ENCODE measurements around the gene IQGAP1. TPM values are rescaled to one million over a fixed set of nuclear protein-coding genes. Genes with fewer than 3 reads are reported as not detected.
"Not testable (repeated sequence)": the region's sequence is repeated elsewhere in the genome, so short reads cannot be mapped to it uniquely, and the experiment has no call there.

The IQGAP1 gene
- total RNA-seq, 3 donors from 2014 or later (not counting 1 experiment from before 2014, with no cell fraction given), result 431 to 493 (median 446) TPM

GRCh38 chr15:90523373-90523772 lies 135.3 kb downstream of the IQGAP1 start:
- DNase-seq (no peak), ATAC-seq (no peak)
- Histone ChIP-seq H3K36me3 (ENCODE audit: control insufficient read depth, insufficient read depth, low read length) (no peaks in the 10 kb centered on the region), H3K4me1 (ENCODE audit: control insufficient read depth, insufficient read depth, low read length) (peaks cover 3% of the 10 kb centered on the region), H3K4me3 (ENCODE audit: low read length) (no peak overlapping the region), H3K27ac (ENCODE audit: low read length) (no peak overlapping the region), H3K9me3 (ENCODE audit: control insufficient read depth, insufficient read depth, low read length) (no peaks in the 10 kb centered on the region), H3K27me3 (ENCODE audit: control insufficient read depth, insufficient read depth, low read length) (no peaks in the 10 kb centered on the region)
- no peaks in the 10 kb centered on the region for H3K36me3 Mint-ChIP-seq
- peaks cover 5% of the 10 kb centered on the region in 2 donors for H3K4me1 Mint-ChIP-seq
- H3K9me3 Mint-ChIP-seq, result no peaks in the 10 kb centered on the region
- H3K27ac Mint-ChIP-seq, result no peak overlapping the region
- intact Hi-C loops (cut with micrococcal nuclease), result no loop called here
- TF ChIP-seq CTCF (IDR thresholded peaks at IDR 0.05), result no peak
- H3K4me3 Mint-ChIP-seq, result no peak overlapping the region
- H3K27me3 Mint-ChIP-seq (ENCODE audit: low read depth in 2 of 2), result no peaks in the 10 kb centered on the region
- 96% methylated on average over 3 of the region's 3 CpGs for whole genome bisulfite sequencing (ENCODE audit: insufficient coverage)

GRCh38 chr15:90524018-90524803 lies 136.2 kb downstream of the IQGAP1 start:
- H3K9me3 ChIP-seq (ENCODE audit: control insufficient read depth, insufficient read depth, low read length); H3K4me1 ChIP-seq (ENCODE audit: control insufficient read depth, insufficient read depth, low read length); H3K36me3 ChIP-seq (ENCODE audit: control insufficient read depth, insufficient read depth, low read length); H3K27ac Mint-ChIP-seq; intact Hi-C loops (cut with micrococcal nuclease); H3K9me3 Mint-ChIP-seq; H3K27ac ChIP-seq (ENCODE audit: low read length); H3K36me3 Mint-ChIP-seq; H3K4me1 Mint-ChIP-seq; H3K27me3 Mint-ChIP-seq (ENCODE audit: low read depth in 2 of 2); H3K4me3 ChIP-seq (ENCODE audit: low read length); DNase-seq; H3K4me3 Mint-ChIP-seq; H3K27me3 ChIP-seq (ENCODE audit: control insufficient read depth, insufficient read depth, low read length): not testable (repeated sequence)
- WGBS (ENCODE audit: insufficient coverage), result 76% methylated on average over 5 of the region's 6 CpGs
- ATAC-seq, result peak in 1 of 3 donors; percentile 30

- 85% methylated on average over 7 of the region's 15 CpGs for WGBS (ENCODE audit: insufficient coverage)
- Mint-ChIP-seq H3K27me3 (ENCODE audit: low read depth in 2 of 2) (no peaks in the 10 kb centered on the region), H3K9me3 (no peaks in the 10 kb centered on the region), H3K36me3 (no peaks in the 10 kb centered on the region), H3K4me1 (peaks cover 39 to 44% of the 10 kb centered on the region in 2 donors), H3K27ac (peak overlapping the region; percentile 87 to 93), H3K4me3 (peak overlapping the region; percentile 92)
- H3K27me3 ChIP-seq (ENCODE audit: control insufficient read depth, insufficient read depth, low read length), result no peaks in the 10 kb centered on the region
- H3K4me1 ChIP-seq (ENCODE audit: control insufficient read depth, insufficient read depth, low read length), result peaks cover 21% of the 10 kb centered on the region
- no peaks in the 10 kb centered on the region for H3K9me3 ChIP-seq (ENCODE audit: control insufficient read depth, insufficient read depth, low read length)
- ATAC-seq (no peak), DNase-seq (no peak)
- H3K4me3 ChIP-seq (ENCODE audit: low read length), result peak overlapping the region; percentile 75
- TF ChIP-seq CTCF (IDR thresholded peaks at IDR 0.05), result no peak
- no peaks in the 10 kb centered on the region for H3K36me3 ChIP-seq (ENCODE audit: control insufficient read depth, insufficient read depth, low read length)
- intact Hi-C loops (cut with micrococcal nuclease), result no loop called here
- peak overlapping the region; percentile 75 for H3K27ac ChIP-seq (ENCODE audit: low read length)
Measured at GRCh38 chr15:90529011-90529370, 140.9 kb downstream of the IQGAP1 start.

GRCh38 chr15:90529371-90530249 lies 141.6 kb downstream of the IQGAP1 start, which contains the start of gene CRTC3:
CRTC3 (plus strand) TSS chr15:90529923; CDS start chr15:90530072, 149 bp downstream.
- Mint-ChIP-seq H3K27me3 (ENCODE audit: low read depth in 2 of 2) (no peaks in the 10 kb centered on the region), H3K9me3 (no peaks in the 10 kb centered on the region), H3K4me1 (peaks cover 41 to 46% of the 10 kb centered on the region in 2 donors), H3K36me3 (no peaks in the 10 kb centered on the region), H3K27ac (peak within 1 kb of the TSS; percentile 87 to 93), H3K4me3 (peak within 1 kb of the TSS; percentile 98)
- Histone ChIP-seq H3K4me1 (ENCODE audit: control insufficient read depth, insufficient read depth, low read length) (peaks cover 21% of the 10 kb centered on the region), H3K27me3 (ENCODE audit: control insufficient read depth, insufficient read depth, low read length) (no peaks in the 10 kb centered on the region), H3K36me3 (ENCODE audit: control insufficient read depth, insufficient read depth, low read length) (no peaks in the 10 kb centered on the region), H3K4me3 (ENCODE audit: low read length) (peak within 1 kb of the TSS; percentile 75), H3K27ac (ENCODE audit: low read length) (peak within 1 kb of the TSS; percentile 75), H3K9me3 (ENCODE audit: control insufficient read depth, insufficient read depth, low read length) (no peaks in the 10 kb centered on the region)
- DNase-seq (peak; percentile 57 to 80), ATAC-seq (peak; percentile 82 to 87 (median 82))
- no peak for TF ChIP-seq CTCF (IDR thresholded peaks at IDR 0.05)
- intact Hi-C loops (cut with micrococcal nuclease), result loop anchor here (2.0 to 5.0 kb wide), 2 partner anchors 33 to 68 kb away; no protein-coding TSS in a partner anchor
- WGBS (ENCODE audit: insufficient coverage), result under 1% methylated on average over 104 of the region's 104 CpGs
